ENCODE measurements around the gene SEBOX.
"Not testable (repeated sequence)": the region's sequence is repeated elsewhere in the genome, so short reads cannot be mapped to it uniquely, and the experiment has no call there.

SEBOX gene

GRCh38 chr17:28342313-28342712, 22.7 kb downstream of the SEBOX start:
- TF ChIP-seq, protein P1, sequence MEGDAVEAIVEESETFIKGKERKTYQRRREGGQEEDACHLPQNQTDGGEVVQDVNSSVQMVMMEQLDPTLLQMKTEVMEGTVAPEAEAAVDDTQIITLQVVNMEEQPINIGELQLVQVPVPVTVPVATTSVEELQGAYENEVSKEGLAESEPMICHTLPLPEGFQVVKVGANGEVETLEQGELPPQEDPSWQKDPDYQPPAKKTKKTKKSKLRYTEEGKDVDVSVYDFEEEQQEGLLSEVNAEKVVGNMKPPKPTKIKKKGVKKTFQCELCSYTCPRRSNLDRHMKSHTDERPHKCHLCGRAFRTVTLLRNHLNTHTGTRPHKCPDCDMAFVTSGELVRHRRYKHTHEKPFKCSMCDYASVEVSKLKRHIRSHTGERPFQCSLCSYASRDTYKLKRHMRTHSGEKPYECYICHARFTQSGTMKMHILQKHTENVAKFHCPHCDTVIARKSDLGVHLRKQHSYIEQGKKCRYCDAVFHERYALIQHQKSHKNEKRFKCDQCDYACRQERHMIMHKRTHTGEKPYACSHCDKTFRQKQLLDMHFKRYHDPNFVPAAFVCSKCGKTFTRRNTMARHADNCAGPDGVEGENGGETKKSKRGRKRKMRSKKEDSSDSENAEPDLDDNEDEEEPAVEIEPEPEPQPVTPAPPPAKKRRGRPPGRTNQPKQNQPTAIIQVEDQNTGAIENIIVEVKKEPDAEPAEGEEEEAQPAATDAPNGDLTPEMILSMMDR (IDR thresholded peaks at IDR 0.05; ENCODE audit: poor library complexity, severe bottlenecking) = no peak
- Histone ChIP-seq H3K4me1 (ENCODE audit: insufficient read depth, poor library complexity, severe bottlenecking) (peaks cover 26% of the 10 kb centered on the region), H3K27me3 (ENCODE audit: insufficient read depth, poor library complexity, severe bottlenecking) (no peaks in the 10 kb centered on the region), H3K9me3 (ENCODE audit: severe bottlenecking) (no peaks in the 10 kb centered on the region), H3K27ac (ENCODE audit: poor library complexity, severe bottlenecking) (no peak overlapping the region), H3K36me3 (ENCODE audit: low read depth) (peaks cover 79% of the 10 kb centered on the region), H3K4me3 (ENCODE audit: severe bottlenecking) (no peak overlapping the region)
- no peak for DNase-seq (ENCODE audit: low spot score)
- no peak for ATAC-seq (ENCODE audit: low read depth)

GRCh38 chr17:28341516-28341915, 23.5 kb downstream of the SEBOX start:
- no peak overlapping the region for H3K4me3 ChIP-seq (ENCODE audit: severe bottlenecking)
- no peak overlapping the region for H3K27ac ChIP-seq (ENCODE audit: poor library complexity, severe bottlenecking)
- DNase-seq (ENCODE audit: low spot score) (no peak), ATAC-seq (ENCODE audit: low read depth) (no peak)
- H3K27me3 ChIP-seq (ENCODE audit: insufficient read depth, poor library complexity, severe bottlenecking) = no peaks in the 10 kb centered on the region
- no peaks in the 10 kb centered on the region for H3K9me3 ChIP-seq (ENCODE audit: severe bottlenecking)
- H3K36me3 ChIP-seq (ENCODE audit: low read depth) = peaks cover 75% of the 10 kb centered on the region
- peaks cover 25% of the 10 kb centered on the region for H3K4me1 ChIP-seq (ENCODE audit: insufficient read depth, poor library complexity, severe bottlenecking)
- TF ChIP-seq, protein P1 (IDR thresholded peaks at IDR 0.05; ENCODE audit: poor library complexity, severe bottlenecking) = no peak

DNA sequence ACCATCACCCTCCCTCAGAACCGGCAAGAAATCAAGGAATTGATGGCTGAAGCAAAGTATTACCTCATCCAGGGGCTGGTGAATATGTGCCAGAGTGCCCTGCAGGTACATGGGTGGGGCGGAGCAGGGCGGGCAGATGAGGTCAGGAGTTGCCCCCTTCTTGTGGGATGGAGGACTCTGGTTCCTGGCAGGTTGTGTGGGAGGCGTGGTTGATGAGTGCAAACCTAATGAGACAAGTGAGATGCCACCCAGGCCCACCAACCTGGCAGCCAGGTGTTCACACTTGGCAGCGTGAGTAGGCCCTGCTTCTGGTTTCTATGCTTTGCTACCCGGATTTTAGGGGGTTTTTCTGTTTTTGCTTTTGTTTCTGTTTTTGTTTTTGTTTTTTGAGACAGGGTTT, 24.6 kb downstream of the SEBOX start:
- no peak for ATAC-seq (ENCODE audit: low read depth)
- peaks cover 63% of the 10 kb centered on the region for H3K36me3 ChIP-seq (ENCODE audit: low read depth)

DNA sequence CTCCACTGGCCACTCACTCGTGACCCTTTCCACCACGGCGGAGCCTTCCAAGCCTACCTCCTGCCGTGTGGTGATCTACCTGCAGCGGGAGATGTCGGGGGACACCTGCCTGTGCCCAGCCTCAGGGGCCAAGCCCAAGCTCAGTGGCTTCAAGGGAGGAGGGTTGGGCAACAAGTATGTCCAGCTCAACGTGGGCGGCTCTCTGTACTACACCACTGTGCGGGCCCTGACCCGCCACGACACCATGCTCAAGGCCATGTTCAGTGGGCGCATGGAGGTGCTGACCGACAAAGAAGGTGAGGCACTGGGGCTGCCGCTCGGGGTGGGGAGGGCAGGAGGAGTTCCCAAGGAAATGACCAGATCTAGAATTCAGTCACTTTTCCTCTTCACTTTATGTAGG, 25.6 kb downstream of the SEBOX start:
- TF ChIP-seq, protein P1 (IDR thresholded peaks at IDR 0.05; ENCODE audit: poor library complexity, severe bottlenecking) = no peak
- Histone ChIP-seq H3K4me1 (ENCODE audit: insufficient read depth, poor library complexity, severe bottlenecking) (peaks cover 20% of the 10 kb centered on the region), H3K36me3 (ENCODE audit: low read depth) (peaks cover 56% of the 10 kb centered on the region), H3K4me3 (ENCODE audit: severe bottlenecking) (no peak overlapping the region), H3K27ac (ENCODE audit: poor library complexity, severe bottlenecking) (peak overlapping the region; percentile 89), H3K27me3 (ENCODE audit: insufficient read depth, poor library complexity, severe bottlenecking) (no peaks in the 10 kb centered on the region), H3K9me3 (ENCODE audit: severe bottlenecking) (no peaks in the 10 kb centered on the region)
- ATAC-seq (ENCODE audit: low read depth) (no peak), DNase-seq (ENCODE audit: low spot score) (no peak)

More for the DNA sequence above, 24.6 kb downstream of the SEBOX start:
- no peak for DNase-seq (ENCODE audit: low spot score)
- Histone ChIP-seq H3K27me3 (ENCODE audit: insufficient read depth, poor library complexity, severe bottlenecking) (no peaks in the 10 kb centered on the region), H3K4me3 (ENCODE audit: severe bottlenecking) (no peak overlapping the region), H3K9me3 (ENCODE audit: severe bottlenecking) (no peaks in the 10 kb centered on the region), H3K4me1 (ENCODE audit: insufficient read depth, poor library complexity, severe bottlenecking) (peaks cover 20% of the 10 kb centered on the region), H3K27ac (ENCODE audit: poor library complexity, severe bottlenecking) (no peak overlapping the region)
- TF ChIP-seq, protein P1 (IDR thresholded peaks at IDR 0.05; ENCODE audit: poor library complexity, severe bottlenecking) = no peak

- Histone ChIP-seq H3K27ac (ENCODE audit: poor library complexity, severe bottlenecking) (peak overlapping the region; percentile 89), H3K36me3 (ENCODE audit: low read depth) (peaks cover 54% of the 10 kb centered on the region), H3K4me1 (ENCODE audit: insufficient read depth, poor library complexity, severe bottlenecking) (peaks cover 20% of the 10 kb centered on the region)
- not testable (repeated sequence) for ATAC-seq (ENCODE audit: low read depth); DNase-seq (ENCODE audit: low spot score); H3K27me3 ChIP-seq (ENCODE audit: insufficient read depth, poor library complexity, severe bottlenecking); H3K9me3 ChIP-seq (ENCODE audit: severe bottlenecking); H3K4me3 ChIP-seq (ENCODE audit: severe bottlenecking)
Observed at GRCh38 chr17:28338769-28339212, 26.2 kb downstream of the SEBOX start.
